Caco-2 (cell line): ENCODE results near the gene MBOAT2. TPM values are rescaled to one million over a fixed set of nuclear protein-coding genes. Genes with fewer than 3 reads are reported as not detected.

Experiments
- BruUV-seq: library from RNA; stranded (reverse); fragments of 400-500 nt; replicated peaks from 2 replicates; lab custom pipeline; 2021; lab: Mats Ljungman, UMichigan
- CTCF ChIA-PET: fragments of 300-600 bp; sonication (Branson Sonifier 250); formaldehyde crosslinking; loops from one replicate; lab custom pipeline; 2022; ENCODE audit warnings: antibody characterized with exemption; lab: Charles Lee
- POLR2A ChIA-PET: fragments of 300-600 bp; sonication (Branson Sonifier 250); formaldehyde crosslinking; loops from one replicate; lab custom pipeline; 2022; ENCODE audit warnings: antibody characterized with exemption; lab: Charles Lee
- DNase-seq, 2 experiments: peaks; one replicate each; pipeline versions ENCODE4 v3.0.0 to v3.0.0-alpha.2; 2020 to 2022
- H3K27me3 ChIP-seq: replicated peaks from 2 replicates; pipeline ENCODE4 v1.6.0; 2011; ENCODE audit warnings: low read length; ENCODE audit not compliant: control insufficient read depth, insufficient read depth
- H3K36me3 ChIP-seq: 2 replicates; pipeline ENCODE4 v1.5.1; 2011; ENCODE audit warnings: low read length; ENCODE audit not compliant: control insufficient read depth, insufficient read depth
- H3K4me1 ChIP-seq: fragments of 250-450 bp; sonication (Bioruptor Pico); 2 replicates; pipeline ENCODE4 v1.5.1; 2020; ENCODE audit warnings: mild to moderate bottlenecking
- H3K4me3 ChIP-seq: 2 replicates; pipeline ENCODE4 v1.5.1; 2011; ENCODE audit warnings: low read depth, mild to moderate bottlenecking, control low read depth, low read length
- H3K9me3 ChIP-seq: fragments of 250-450 bp; sonication (Bioruptor Pico); 2 replicates; pipeline ENCODE4 v1.5.1; 2020; ENCODE audit warnings: mild to moderate bottlenecking, moderate library complexity
- H3K27ac Mint-ChIP-seq: one replicate; pipeline ENCODE4 v1.8.0; 2022; ENCODE audit warnings: mixed read lengths; ENCODE audit not compliant: unreplicated experiment
- H3K27me3 Mint-ChIP-seq: one replicate; pipeline ENCODE4 v1.8.0; 2022; ENCODE audit warnings: mixed read lengths; ENCODE audit not compliant: insufficient read depth, unreplicated experiment
- H3K36me3 Mint-ChIP-seq: one replicate; pipeline ENCODE4 v1.8.0; 2022; ENCODE audit warnings: mild to moderate bottlenecking, mixed read lengths; ENCODE audit not compliant: insufficient read depth, unreplicated experiment
- H3K4me1 Mint-ChIP-seq: one replicate; pipeline ENCODE4 v1.8.0; 2022; ENCODE audit warnings: low read depth, mixed read lengths; ENCODE audit not compliant: unreplicated experiment
- H3K4me3 Mint-ChIP-seq: one replicate; pipeline ENCODE4 v1.8.0; 2022; ENCODE audit warnings: mild to moderate bottlenecking, moderate library complexity, mixed read lengths; ENCODE audit not compliant: unreplicated experiment
- H3K9me3 Mint-ChIP-seq: one replicate; pipeline ENCODE4 v1.8.0; 2022; ENCODE audit warnings: mixed read lengths; ENCODE audit not compliant: unreplicated experiment
- CTCF ChIP-seq, 2 experiments: fragments of 200-600 bp in 1 of 2; IDR thresholded peaks; 1 replicate in 1 of 2; 2 replicates in 1 of 2; pipeline versions ENCODE4 v1.5.1 to v1.8.0; 2011 to 2022; ENCODE audit warnings: antibody characterized with exemption in 1 of 2, control low read depth in 1 of 2, inconsistent platforms in 1 of 2, low read depth in 1 of 2, low read length in 1 of 2, mild to moderate bottlenecking in 1 of 2, moderate library complexity in 1 of 2; ENCODE audit not compliant: insufficient read depth in 1 of 2, severe bottlenecking in 1 of 2, unreplicated experiment in 1 of 2
- intact Hi-C: fragments of 100-400 bp; cut with micrococcal nuclease; formaldehyde crosslinking; loops from one replicate; pipeline ENCODE4 v1.10.0; 2022; ENCODE audit not compliant: unreplicated experiment
- total RNA-seq: library from RNA; stranded (reverse); gene quantifications from 2 replicates; pipeline ENCODE4 v1.2.3, GENCODE V29; 2022

The MBOAT2 gene
- total RNA-seq, 1 experiment from 2014 or later: 12.6 TPM

- POLR2A ChIA-PET: no interaction called here
- intact Hi-C loops: no loop called here
- H3K27ac Mint-ChIP-seq: no peak overlapping the region
- H3K27me3 Mint-ChIP-seq: no peaks in the 10 kb centered on the region
- DNase-seq: no peak
- no peaks in the 10 kb centered on the region for H3K9me3 Mint-ChIP-seq
- Histone ChIP-seq H3K4me3 (no peak overlapping the region), H3K36me3 (no peaks in the 10 kb centered on the region), H3K27me3 (no peaks in the 10 kb centered on the region), H3K9me3 (no peaks in the 10 kb centered on the region), H3K4me1 (no peaks in the 10 kb centered on the region)
- no TSS peak for BruUV-seq
- TF ChIP-seq CTCF (IDR thresholded peaks at IDR 0.05; ENCODE audit: insufficient read depth in 1 of 2, low read depth in 1 of 2, low read length in 1 of 2, severe bottlenecking in 1 of 2, unreplicated experiment in 1 of 2): no peak
- no peak overlapping the region for H3K4me3 Mint-ChIP-seq
- CTCF ChIA-PET: no interaction called here
- H3K36me3 Mint-ChIP-seq: no peaks in the 10 kb centered on the region
- no peaks in the 10 kb centered on the region for H3K4me1 Mint-ChIP-seq
These were observed 118.7 kb downstream of the MBOAT2 start for GRCh38 chr2:8884812-8885211.

- Mint-ChIP-seq H3K9me3 (no peaks in the 10 kb centered on the region), H3K4me1 (no peaks in the 10 kb centered on the region), H3K4me3 (no peak overlapping the region), H3K27ac (no peak overlapping the region), H3K36me3 (no peaks in the 10 kb centered on the region), H3K27me3 (no peaks in the 10 kb centered on the region)
- H3K27me3 ChIP-seq: no peaks in the 10 kb centered on the region
- no peaks in the 10 kb centered on the region for H3K4me1 ChIP-seq
- TF ChIP-seq CTCF (IDR thresholded peaks at IDR 0.05; ENCODE audit: insufficient read depth in 1 of 2, low read depth in 1 of 2, low read length in 1 of 2, severe bottlenecking in 1 of 2, unreplicated experiment in 1 of 2): peak in 1 of 2 experiments; percentile 30
- intact Hi-C loops: no loop called here
- no peak for DNase-seq
- BruUV-seq: no TSS peak
- ChIA-PET CTCF (no interaction called here), POLR2A (no interaction called here)
- no peak overlapping the region for H3K4me3 ChIP-seq
- no peaks in the 10 kb centered on the region for H3K9me3 ChIP-seq
- no peaks in the 10 kb centered on the region for H3K36me3 ChIP-seq
These were observed 121.4 kb downstream of the MBOAT2 start for GRCh38 chr2:8882094-8882493.

- no peak for DNase-seq
- Mint-ChIP-seq H3K27ac (no peak overlapping the region), H3K36me3 (no peaks in the 10 kb centered on the region), H3K9me3 (no peaks in the 10 kb centered on the region), H3K4me1 (no peaks in the 10 kb centered on the region), H3K27me3 (no peaks in the 10 kb centered on the region), H3K4me3 (no peak overlapping the region)
- no peaks in the 10 kb centered on the region for H3K9me3 ChIP-seq
- no peaks in the 10 kb centered on the region for H3K4me1 ChIP-seq
- no peak for TF ChIP-seq CTCF (IDR thresholded peaks at IDR 0.05; ENCODE audit: insufficient read depth in 1 of 2, low read depth in 1 of 2, low read length in 1 of 2, severe bottlenecking in 1 of 2, unreplicated experiment in 1 of 2)
- ChIA-PET CTCF (no interaction called here), POLR2A (no interaction called here)
- intact Hi-C loops: no loop called here
- no peaks in the 10 kb centered on the region for H3K36me3 ChIP-seq
- no peak overlapping the region for H3K4me3 ChIP-seq
- no TSS peak for BruUV-seq
- H3K27me3 ChIP-seq: no peaks in the 10 kb centered on the region
These were observed 125.6 kb downstream of the MBOAT2 start for GRCh38 chr2:8877894-8878293.
